Activated naive CD8-positive, alpha-beta T cell treated with anti-CD3 and anti-CD28 coated beads, Interleukin-2, amount 50 U/mL, for 16 hours (primary cell): ENCODE measurements around the gene RPL35.

ENCODE experiments used
- DNase-seq: peaks from one replicate; pipeline ENCODE4 v3.0.0-alpha.2; 2020; ENCODE audit warnings: low read depth, low spot score

The RPL35 gene

DNA sequence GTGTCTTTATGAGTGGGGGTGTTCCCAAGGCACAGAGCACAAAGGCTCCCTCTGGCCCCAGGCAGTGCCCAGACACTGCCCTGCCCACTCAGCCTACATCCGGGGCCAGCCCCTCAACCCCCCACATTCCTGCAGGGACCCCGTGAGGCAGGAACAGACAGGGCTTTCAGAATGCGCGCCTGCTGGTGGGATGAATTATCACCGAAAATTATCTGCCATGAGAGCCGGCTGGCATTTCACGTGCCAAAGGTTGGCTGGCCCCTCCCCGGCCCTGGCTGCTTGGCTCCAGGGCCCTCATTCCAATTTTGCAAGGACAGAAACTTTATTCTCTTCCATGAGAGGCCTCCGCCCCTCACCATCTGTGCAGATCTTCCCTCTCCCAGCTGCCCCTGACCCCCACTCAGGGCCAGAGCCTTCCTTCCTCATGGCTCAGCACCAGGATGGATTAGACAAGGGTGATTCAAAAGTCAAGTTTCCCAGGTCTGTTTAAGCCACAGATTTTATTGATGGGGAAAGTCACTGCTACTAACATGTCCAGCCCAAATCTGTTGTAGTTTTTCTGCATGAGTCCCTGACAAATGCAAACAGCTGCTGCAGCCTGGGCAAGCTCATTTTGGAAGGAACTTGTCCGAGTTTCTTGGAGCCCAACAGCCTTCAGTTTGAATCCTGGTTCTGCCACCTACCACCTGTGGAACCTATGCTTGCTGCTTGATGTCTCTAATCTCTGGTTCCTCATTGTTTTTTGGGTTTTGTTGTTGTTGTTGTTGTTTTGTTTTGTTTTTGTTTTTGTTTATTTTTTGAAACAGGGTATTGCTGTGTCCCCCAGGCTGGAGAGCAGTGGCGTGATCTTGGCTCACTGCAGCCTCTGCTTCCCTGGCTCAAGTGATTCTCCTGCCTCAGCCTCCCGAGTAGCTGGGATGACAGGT, 40.8 kb downstream of the RPL35 start:
- no peak for DNase-seq

- no peak for DNase-seq
Measured at GRCh38 chr9:124818431-124819281, 43.1 kb downstream of the RPL35 start.

- DNase-seq: no peak
Measured at GRCh38 chr9:124815601-124816000, 46.2 kb downstream of the RPL35 start.

DNA sequence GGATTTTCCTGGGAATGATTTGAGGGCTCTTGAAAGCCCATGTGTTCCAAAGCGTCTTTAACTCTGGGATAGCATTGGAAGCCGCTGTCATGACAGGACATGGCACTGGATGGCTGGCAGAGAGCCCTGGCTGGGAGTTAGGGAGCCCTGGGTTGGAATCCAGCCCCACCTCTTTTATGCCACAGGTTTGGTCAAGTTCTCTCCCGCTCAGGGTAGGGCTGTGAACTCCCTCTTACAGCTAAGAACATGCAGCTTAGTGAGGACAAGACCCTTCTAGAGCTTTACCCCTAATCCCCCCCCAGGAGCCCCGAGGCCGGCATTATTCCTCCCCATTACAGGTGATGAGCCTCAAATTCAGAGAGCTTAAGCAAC, 47.6 kb downstream of the RPL35 start:
- no peak for DNase-seq

GRCh38 chr9:124813501-124814163, 48.1 kb downstream of the RPL35 start:
- no peak for DNase-seq

DNA sequence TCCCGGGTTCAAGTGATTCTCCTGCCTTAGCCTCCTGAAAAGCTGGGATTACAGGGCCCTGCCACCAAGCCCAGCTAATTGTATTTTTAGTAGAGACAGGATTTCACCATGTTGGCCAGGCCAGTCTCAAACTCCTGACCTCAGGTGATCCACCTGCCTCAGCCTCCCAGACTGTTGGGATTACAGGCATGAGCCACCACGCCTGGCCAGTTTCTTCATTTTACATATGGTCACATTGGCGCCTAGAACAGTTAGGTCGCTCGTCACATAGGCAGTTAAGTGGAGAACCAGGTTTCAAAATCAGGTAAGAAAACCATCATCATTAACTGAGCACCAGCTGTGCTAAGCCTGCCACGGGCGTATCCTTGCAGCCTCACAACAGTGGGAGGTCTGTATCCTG, 48.7 kb downstream of the RPL35 start:
- no peak for DNase-seq

- no peak for DNase-seq
Measured at GRCh38 chr9:124812441-124812876, 49.3 kb downstream of the RPL35 start.

GRCh38 chr9:124810663-124811355, 50.9 kb downstream of the RPL35 start:
- DNase-seq: no peak

GRCh38 chr9:124809741-124810500, 51.8 kb downstream of the RPL35 start:
- DNase-seq: no peak

DNA sequence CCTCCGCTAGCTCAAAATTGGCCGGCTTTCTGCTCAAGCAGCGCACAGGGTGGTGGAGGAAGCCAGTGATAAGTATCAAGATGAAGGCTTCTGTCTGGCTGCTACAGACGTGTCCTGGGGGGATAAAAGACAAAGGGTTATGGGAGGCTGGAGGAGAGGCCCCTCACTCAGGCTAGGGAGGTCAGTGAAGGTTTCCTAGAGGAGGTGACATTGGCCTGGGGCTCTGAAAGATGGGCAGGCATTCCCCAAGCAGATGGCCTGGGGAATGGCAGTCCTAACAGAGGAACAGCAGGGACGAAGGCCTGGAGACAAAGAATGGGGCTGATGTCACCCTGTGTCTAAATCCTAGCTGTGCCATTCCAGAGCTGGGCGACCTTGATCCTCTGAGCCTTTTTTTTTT, 52.5 kb downstream of the RPL35 start:
- no peak for DNase-seq

GRCh38 chr9:124808246-124808956, 53.4 kb downstream of the RPL35 start:
- DNase-seq: no peak
